HepG2 (cell line): ENCODE measurements around the gene TNXB. TPM values are rescaled to one million over a fixed set of nuclear protein-coding genes. Genes with fewer than 3 reads are reported as not detected.

ENCODE experiments used
- CC2D1A ChIP-seq: sonication (generic); formaldehyde crosslinking; IDR thresholded peaks from 2 replicates; pipeline ENCODE4 v1.8.1; 2023; ENCODE audit warnings: mild to moderate bottlenecking, missing genetic modification reagents
- GABPA ChIP-seq, 2 experiments: IDR thresholded peaks; 2 replicates each; pipeline ENCODE4 v1.6.1; 2011 to 2016; ENCODE audit warnings: low read depth in 2 of 2, low read length in 1 of 2, missing biosample characterization in 1 of 2, missing genetic modification characterization in 1 of 2
- GTF3A ChIP-seq: sonication (generic); formaldehyde crosslinking; conservative IDR thresholded peaks from 2 replicates; pipeline ENCODE4 v1.4.0; 2020; ENCODE audit warnings: mild to moderate bottlenecking, missing genetic modification reagents
- HNRNPL ChIP-seq: fragments of 200-400 bp; formaldehyde crosslinking; IDR thresholded peaks from 2 replicates; pipeline ENCODE4 v1.6.1; 2017; ENCODE audit warnings: mild to moderate bottlenecking, low read depth, low read length
- ISX ChIP-seq: sonication (generic); formaldehyde crosslinking; conservative IDR thresholded peaks from 2 replicates; pipeline ENCODE4 v1.5.0; 2020; ENCODE audit warnings: missing genetic modification reagents
- NR1H2 ChIP-seq: sonication (generic); formaldehyde crosslinking; IDR thresholded peaks from 2 replicates; pipeline ENCODE4 v1.8.1; 2022; ENCODE audit warnings: low read depth, missing genetic modification reagents, borderline replicate concordance
- NR2F6 ChIP-seq, 2 experiments: IDR thresholded peaks; 2 replicates each; pipeline ENCODE4 v1.6.1; 2016; ENCODE audit warnings: antibody characterized with exemption in 1 of 2, mild to moderate bottlenecking in 1 of 2
- REL ChIP-seq: sonication (generic); formaldehyde crosslinking; conservative IDR thresholded peaks from 2 replicates; pipeline ENCODE4 v1.8.0; 2022; ENCODE audit warnings: mild to moderate bottlenecking, missing genetic modification reagents, moderate library complexity
- RFX3 ChIP-seq: IDR thresholded peaks from 2 replicates; pipeline ENCODE4 v1.6.1; 2016; ENCODE audit warnings: missing biosample characterization, missing genetic modification reagents
- ZC3H13 ChIP-seq: sonication (generic); formaldehyde crosslinking; IDR thresholded peaks from 2 replicates; pipeline ENCODE4 v1.8.1; 2023; ENCODE audit warnings: mild to moderate bottlenecking, missing genetic modification reagents, moderate library complexity
- ZNF788 ChIP-seq: sonication (generic); formaldehyde crosslinking; IDR thresholded peaks from 2 replicates; pipeline ENCODE4 v1.5.0; 2020; ENCODE audit warnings: mild to moderate bottlenecking, missing genetic modification reagents, borderline replicate concordance
- ZSCAN12 ChIP-seq: sonication (generic); formaldehyde crosslinking; IDR thresholded peaks from 2 replicates; pipeline ENCODE4 v1.9.0; 2021; ENCODE audit warnings: mild to moderate bottlenecking, missing genetic modification reagents
- ZSCAN21 ChIP-seq: sonication (generic); formaldehyde crosslinking; IDR thresholded peaks from 2 replicates; pipeline ENCODE4 v1.8.0; 2022; ENCODE audit warnings: mild to moderate bottlenecking, missing genetic modification reagents, moderate library complexity, borderline replicate concordance
- ZZZ3 ChIP-seq: sonication (generic); formaldehyde crosslinking; IDR thresholded peaks from 2 replicates; pipeline ENCODE4 v1.4.0; 2020; ENCODE audit warnings: missing genetic modification reagents, mild to moderate bottlenecking, borderline replicate concordance
- polyA plus RNA-seq, 8 experiments: library from polyadenylated mRNA; depleted of rRNA in 3 of 8; stranded (reverse) in 7 of 8; unstranded in 1 of 8; fragments of >200 nt; fragmentation: Illumina TruSeq in 4 of 8; extraction: Trizol in 4 of 8; gene quantifications; 2 replicates each; pipeline versions ENCODE4 v1.2.1 to v1.2.3, GENCODE V29; 2011 to 2016; ENCODE audit warnings: low read depth in 4 of 8, missing spikeins in 1 of 8, mixed read lengths in 1 of 8; ENCODE audit not compliant: insufficient read depth in 1 of 8
- total RNA-seq, 5 experiments: library from RNA; depleted of rRNA; stranded (reverse); fragments of >200 nt; fragmentation: Illumina TruSeq; extraction: Trizol; gene quantifications; 2 replicates each; pipeline ENCODE4 v1.2.3, GENCODE V29; 2016; ENCODE audit warnings: low read depth in 1 of 5
- TF ChIP-seq, protein P1 (sequence below): sonication (generic); formaldehyde crosslinking; IDR thresholded peaks from 2 replicates; pipeline ENCODE4 v1.4.0; 2020; ENCODE audit warnings: missing genetic modification reagents
- TF ChIP-seq, protein P2 (sequence below): sonication (generic); formaldehyde crosslinking; IDR thresholded peaks from 2 replicates; pipeline ENCODE4 v1.5.1; 2020; ENCODE audit warnings: mild to moderate bottlenecking, missing genetic modification reagents, moderate library complexity

TNXB gene
- total and polyA plus RNA-seq, 2 of the 13 experiments (the other 11 are each of a cell fraction or from before 2014, with no cell fraction given): 1.6 to 2.7 TPM

DNA sequence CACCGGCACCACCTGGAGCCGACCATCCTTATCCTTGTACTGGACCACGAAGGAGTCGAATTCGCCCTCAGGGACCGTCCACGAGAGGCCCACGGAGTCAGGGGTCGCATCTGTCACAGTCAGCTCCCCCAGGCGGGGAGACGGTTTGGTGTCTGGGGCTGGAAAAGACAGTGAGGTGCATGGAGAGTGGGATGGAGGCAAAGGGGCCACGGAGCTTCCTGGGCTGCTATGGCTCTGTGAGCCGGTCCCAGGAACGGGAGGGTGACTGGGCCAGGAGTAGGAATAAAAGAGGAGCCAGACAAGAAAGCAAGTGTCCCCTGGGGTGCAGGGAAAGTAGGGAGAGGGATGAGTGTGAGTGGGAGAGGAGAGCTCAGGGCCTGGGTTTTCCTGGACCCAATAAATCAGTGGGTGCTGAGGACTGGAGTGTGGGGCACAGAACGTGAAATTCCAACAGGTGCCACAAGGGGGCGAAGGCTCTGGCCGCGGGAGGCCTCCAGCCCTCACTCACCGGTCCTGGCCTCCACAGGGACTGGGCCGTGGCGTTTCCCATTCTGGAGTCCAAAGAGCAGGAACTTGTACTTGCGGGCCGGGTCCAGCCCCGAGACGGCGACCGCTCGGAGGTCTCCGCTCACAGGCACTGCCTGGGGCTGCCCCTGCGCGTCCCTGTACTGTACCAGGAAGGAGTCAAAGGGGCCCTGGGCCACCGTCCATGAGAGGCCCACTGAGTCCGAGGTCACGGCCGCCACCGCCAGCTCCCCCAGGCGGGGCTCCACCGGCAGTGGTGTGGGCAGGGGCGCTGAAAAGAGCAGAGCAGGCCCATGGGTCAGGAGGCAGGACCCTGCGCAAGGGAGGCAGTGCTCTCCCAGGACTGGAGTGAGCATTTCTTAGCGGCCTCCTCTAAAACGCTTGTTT lies 61.0 kb downstream of the TNXB start (continued):
- peak; percentile 68; the same call in 1 of the 2 replicates for TF ChIP-seq ZZZ3 (CRISPR knock-in tag)
- no peak for TF ChIP-seq GABPA (IDR thresholded peaks at IDR 0.05; ENCODE audit: low read depth, low read length)
- TF ChIP-seq GABPA (CRISPR knock-in tag; IDR thresholded peaks at IDR 0.05; ENCODE audit: low read depth): peak; percentile 60; the same call in 1 of the 2 replicates
- peak; percentile 85; the same call in 1 of the 2 replicates for TF ChIP-seq ZSCAN12
- no peak for TF ChIP-seq REL (CRISPR knock-in tag)
- TF ChIP-seq, protein P1, sequence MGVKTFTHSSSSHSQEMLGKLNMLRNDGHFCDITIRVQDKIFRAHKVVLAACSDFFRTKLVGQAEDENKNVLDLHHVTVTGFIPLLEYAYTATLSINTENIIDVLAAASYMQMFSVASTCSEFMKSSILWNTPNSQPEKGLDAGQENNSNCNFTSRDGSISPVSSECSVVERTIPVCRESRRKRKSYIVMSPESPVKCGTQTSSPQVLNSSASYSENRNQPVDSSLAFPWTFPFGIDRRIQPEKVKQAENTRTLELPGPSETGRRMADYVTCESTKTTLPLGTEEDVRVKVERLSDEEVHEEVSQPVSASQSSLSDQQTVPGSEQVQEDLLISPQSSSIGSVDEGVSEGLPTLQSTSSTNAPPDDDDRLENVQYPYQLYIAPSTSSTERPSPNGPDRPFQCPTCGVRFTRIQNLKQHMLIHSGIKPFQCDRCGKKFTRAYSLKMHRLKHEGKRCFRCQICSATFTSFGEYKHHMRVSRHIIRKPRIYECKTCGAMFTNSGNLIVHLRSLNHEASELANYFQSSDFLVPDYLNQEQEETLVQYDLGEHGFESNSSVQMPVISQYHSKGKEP (CRISPR knock-in tag): 0 out of 2 replicates have a peak, but pooled peaks have one; percentile 74
- TF ChIP-seq ZC3H13 (CRISPR knock-in tag): no peak
- peak; percentile 61; the same call in 1 of the 2 replicates for TF ChIP-seq ZSCAN21 (CRISPR knock-in tag)
- no peak for TF ChIP-seq CC2D1A (CRISPR knock-in tag)
- TF ChIP-seq RFX3 (CRISPR knock-in tag): no peak
- TF ChIP-seq ZNF788 (CRISPR knock-in tag): peak; percentile 40; the same call in 1 of the 2 replicates
- no peak; the same call in 1 of the 2 replicates for TF ChIP-seq GTF3A (CRISPR knock-in tag)
- TF ChIP-seq, protein P2, sequence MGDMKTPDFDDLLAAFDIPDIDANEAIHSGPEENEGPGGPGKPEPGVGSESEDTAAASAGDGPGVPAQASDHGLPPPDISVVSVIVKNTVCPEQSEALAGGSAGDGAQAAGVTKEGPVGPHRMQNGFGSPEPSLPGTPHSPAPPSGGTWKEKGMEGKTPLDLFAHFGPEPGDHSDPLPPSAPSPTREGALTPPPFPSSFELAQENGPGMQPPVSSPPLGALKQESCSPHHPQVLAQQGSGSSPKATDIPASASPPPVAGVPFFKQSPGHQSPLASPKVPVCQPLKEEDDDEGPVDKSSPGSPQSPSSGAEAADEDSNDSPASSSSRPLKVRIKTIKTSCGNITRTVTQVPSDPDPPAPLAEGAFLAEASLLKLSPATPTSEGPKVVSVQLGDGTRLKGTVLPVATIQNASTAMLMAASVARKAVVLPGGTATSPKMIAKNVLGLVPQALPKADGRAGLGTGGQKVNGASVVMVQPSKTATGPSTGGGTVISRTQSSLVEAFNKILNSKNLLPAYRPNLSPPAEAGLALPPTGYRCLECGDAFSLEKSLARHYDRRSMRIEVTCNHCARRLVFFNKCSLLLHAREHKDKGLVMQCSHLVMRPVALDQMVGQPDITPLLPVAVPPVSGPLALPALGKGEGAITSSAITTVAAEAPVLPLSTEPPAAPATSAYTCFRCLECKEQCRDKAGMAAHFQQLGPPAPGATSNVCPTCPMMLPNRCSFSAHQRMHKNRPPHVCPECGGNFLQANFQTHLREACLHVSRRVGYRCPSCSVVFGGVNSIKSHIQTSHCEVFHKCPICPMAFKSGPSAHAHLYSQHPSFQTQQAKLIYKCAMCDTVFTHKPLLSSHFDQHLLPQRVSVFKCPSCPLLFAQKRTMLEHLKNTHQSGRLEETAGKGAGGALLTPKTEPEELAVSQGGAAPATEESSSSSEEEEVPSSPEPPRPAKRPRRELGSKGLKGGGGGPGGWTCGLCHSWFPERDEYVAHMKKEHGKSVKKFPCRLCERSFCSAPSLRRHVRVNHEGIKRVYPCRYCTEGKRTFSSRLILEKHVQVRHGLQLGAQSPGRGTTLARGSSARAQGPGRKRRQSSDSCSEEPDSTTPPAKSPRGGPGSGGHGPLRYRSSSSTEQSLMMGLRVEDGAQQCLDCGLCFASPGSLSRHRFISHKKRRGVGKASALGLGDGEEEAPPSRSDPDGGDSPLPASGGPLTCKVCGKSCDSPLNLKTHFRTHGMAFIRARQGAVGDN (CRISPR knock-in tag): peak; percentile 95
- TF ChIP-seq ISX (CRISPR knock-in tag): no peak
- no peak for TF ChIP-seq NR1H2 (CRISPR knock-in tag)
- TF ChIP-seq NR2F6 (IDR thresholded peaks at IDR 0.05): no peak
- TF ChIP-seq NR2F6 (CRISPR knock-in tag; IDR thresholded peaks at IDR 0.05): peak; percentile 75
- peak; percentile 42; the same call in 1 of the 2 replicates for TF ChIP-seq HNRNPL
